IPS DF 6.9 (cell line): ENCODE results near the gene FNDC5.

Experiments used
- DNase-seq: peaks from one replicate; pipeline ENCODE4 v3.0.0-alpha.2; 2013; ENCODE audit warnings: low read depth, low spot score
- H3K27ac ChIP-seq: one replicate; pipeline ENCODE4 v1.5.1; 2013; ENCODE audit warnings: low read length, control low read depth
- H3K27me3 ChIP-seq: 2 replicates; pipeline ENCODE4 v1.6.1; 2013; ENCODE audit warnings: mild to moderate bottlenecking, low read length; ENCODE audit not compliant: control insufficient read depth, insufficient read depth
- H3K36me3 ChIP-seq: 2 replicates; pipeline ENCODE4 v1.6.1; 2013; ENCODE audit warnings: low read length; ENCODE audit not compliant: control insufficient read depth, insufficient read depth
- H3K4me1 ChIP-seq: 2 replicates; pipeline ENCODE4 v1.6.1; 2013; ENCODE audit warnings: low read length; ENCODE audit not compliant: control insufficient read depth, insufficient read depth
- H3K4me3 ChIP-seq: 2 replicates; pipeline ENCODE4 v1.5.1; 2013; ENCODE audit warnings: mild to moderate bottlenecking, low read length
- H3K9me3 ChIP-seq: 2 replicates; pipeline ENCODE4 v1.6.1; 2013; ENCODE audit warnings: low read length, inconsistent platforms; ENCODE audit not compliant: control insufficient read depth, insufficient read depth
- WGBS: extraction: QIAGEN DNeasy Blood & Tissue Kit; methylation state at CpG from one replicate; pipeline ENCODE4 v1.1.7; 2013; ENCODE audit warnings: mixed read lengths, missing lambda C conversion rate; ENCODE audit not compliant: insufficient read length, insufficient coverage; 5-methylcytosine and 5-hydroxymethylcytosine counted together

Gene FNDC5

GRCh38 chr1:32883338-32884031, 12.8 kb upstream of the FNDC5 start:
- no CpG with 5 or more reads among the region's 7 CpGs for WGBS
- no peaks in the 10 kb centered on the region for H3K9me3 ChIP-seq
- DNase-seq: no peak

GRCh38 chr1:32881871-32882850, 11.4 kb upstream of the FNDC5 start:
- no CpG with 5 or more reads among the region's 22 CpGs for WGBS
- H3K36me3 ChIP-seq: no peaks in the 10 kb centered on the region
- H3K9me3 ChIP-seq: no peaks in the 10 kb centered on the region
- DNase-seq: no peak
- no peaks in the 10 kb centered on the region; the same call in 1 of the 2 replicates for H3K27me3 ChIP-seq
- peaks cover 3% of the 10 kb centered on the region for H3K4me1 ChIP-seq
- no peak overlapping the region for H3K4me3 ChIP-seq
- no peak overlapping the region for H3K27ac ChIP-seq

More at GRCh38 chr1:32883338-32884031, 12.8 kb upstream of the FNDC5 start:
- H3K4me1 ChIP-seq: peaks cover 3% of the 10 kb centered on the region; the same call in 1 of the 2 replicates
- H3K27me3 ChIP-seq: no peaks in the 10 kb centered on the region; the same call in 1 of the 2 replicates
- H3K36me3 ChIP-seq: no peaks in the 10 kb centered on the region
- H3K27ac ChIP-seq: no peak overlapping the region
- H3K4me3 ChIP-seq: no peak overlapping the region

- H3K4me1 ChIP-seq: peaks cover 6% of the 10 kb centered on the region
- WGBS: no CpG with 5 or more reads among the region's 5 CpGs
- DNase-seq: no peak
- no peaks in the 10 kb centered on the region for H3K9me3 ChIP-seq
- H3K27me3 ChIP-seq: no peaks in the 10 kb centered on the region; the same call in 1 of the 2 replicates
- no peaks in the 10 kb centered on the region for H3K36me3 ChIP-seq
- no peak overlapping the region for H3K27ac ChIP-seq
- H3K4me3 ChIP-seq: no peak overlapping the region
Measured at GRCh38 chr1:32881291-32881690, 10.6 kb upstream of the FNDC5 start.

- no peak overlapping the region for H3K27ac ChIP-seq
- H3K9me3 ChIP-seq: no peaks in the 10 kb centered on the region
- H3K27me3 ChIP-seq: no peaks in the 10 kb centered on the region
- WGBS: no CpG with 5 or more reads among the region's 5 CpGs
- no peak overlapping the region for H3K4me3 ChIP-seq
- H3K36me3 ChIP-seq: no peaks in the 10 kb centered on the region
- DNase-seq: no peak
- H3K4me1 ChIP-seq: peaks cover 10% of the 10 kb centered on the region
Measured at GRCh38 chr1:32878637-32879041, 7.9 kb upstream of the FNDC5 start.

GRCh38 chr1:32878183-32878582, 7.5 kb upstream of the FNDC5 start:
- WGBS: no CpG with 5 or more reads among the region's 6 CpGs

GRCh38 chr1:32877211-32878110, 6.7 kb upstream of the FNDC5 start:
- Histone ChIP-seq H3K27me3 (no peaks in the 10 kb centered on the region), H3K4me3 (no peak overlapping the region), H3K9me3 (no peaks in the 10 kb centered on the region), H3K27ac (no peak overlapping the region), H3K4me1 (peaks cover 10% of the 10 kb centered on the region), H3K36me3 (no peaks in the 10 kb centered on the region)
- no CpG with 5 or more reads among the region's 13 CpGs for WGBS
- DNase-seq: no peak

More at GRCh38 chr1:32878183-32878582, 7.5 kb upstream of the FNDC5 start:
- DNase-seq: no peak
- Histone ChIP-seq H3K27me3 (no peaks in the 10 kb centered on the region), H3K36me3 (no peaks in the 10 kb centered on the region), H3K4me1 (peaks cover 10% of the 10 kb centered on the region), H3K9me3 (no peaks in the 10 kb centered on the region), H3K4me3 (no peak overlapping the region), H3K27ac (no peak overlapping the region)

- Histone ChIP-seq H3K27ac (no peak overlapping the region), H3K27me3 (peaks cover 5% of the 10 kb centered on the region; the same call in 1 of the 2 replicates), H3K9me3 (no peaks in the 10 kb centered on the region), H3K36me3 (no peaks in the 10 kb centered on the region), H3K4me3 (no peak overlapping the region), H3K4me1 (peaks cover 13% of the 10 kb centered on the region)
- DNase-seq: no peak
- no CpG with 5 or more reads among the region's 16 CpGs for WGBS
Measured at GRCh38 chr1:32876341-32877210, 5.9 kb upstream of the FNDC5 start.

- no peak for DNase-seq
- H3K9me3 ChIP-seq: no peaks in the 10 kb centered on the region
- H3K4me1 ChIP-seq: peaks cover 15% of the 10 kb centered on the region
- no peak overlapping the region for H3K27ac ChIP-seq
- no peak overlapping the region; the same call in 1 of the 2 replicates for H3K4me3 ChIP-seq
- no peaks in the 10 kb centered on the region for H3K36me3 ChIP-seq
- no CpG with 5 or more reads among the region's 5 CpGs for WGBS
- peaks cover 15% of the 10 kb centered on the region for H3K27me3 ChIP-seq
Measured at GRCh38 chr1:32874860-32875752, 4.4 kb upstream of the FNDC5 start.

GRCh38 chr1:32873484-32873883, 2.8 kb upstream of the FNDC5 start:
- Histone ChIP-seq H3K4me3 (no peak overlapping the region), H3K27ac (no peak overlapping the region), H3K36me3 (no peaks in the 10 kb centered on the region), H3K9me3 (no peaks in the 10 kb centered on the region), H3K4me1 (peaks cover 16% of the 10 kb centered on the region), H3K27me3 (peaks cover 21% of the 10 kb centered on the region)
- no CpG with 5 or more reads among the region's 5 CpGs for WGBS
- DNase-seq: no peak
